HG02759 (cell line): ENCODE results near the gene DIS3L2.
"Not testable (repeated sequence)": the region's sequence is repeated elsewhere in the genome, so short reads cannot be mapped to it uniquely, and the experiment has no call there.

Source experiments
- ATAC-seq: cut with Tn5 transposase; IDR thresholded peaks from one replicate; pipeline ENCODE4 v1.9.1; 2021; ENCODE audit warnings: mild to moderate bottlenecking, moderate library complexity; ENCODE audit not compliant: unreplicated experiment

DIS3L2 gene

DNA sequence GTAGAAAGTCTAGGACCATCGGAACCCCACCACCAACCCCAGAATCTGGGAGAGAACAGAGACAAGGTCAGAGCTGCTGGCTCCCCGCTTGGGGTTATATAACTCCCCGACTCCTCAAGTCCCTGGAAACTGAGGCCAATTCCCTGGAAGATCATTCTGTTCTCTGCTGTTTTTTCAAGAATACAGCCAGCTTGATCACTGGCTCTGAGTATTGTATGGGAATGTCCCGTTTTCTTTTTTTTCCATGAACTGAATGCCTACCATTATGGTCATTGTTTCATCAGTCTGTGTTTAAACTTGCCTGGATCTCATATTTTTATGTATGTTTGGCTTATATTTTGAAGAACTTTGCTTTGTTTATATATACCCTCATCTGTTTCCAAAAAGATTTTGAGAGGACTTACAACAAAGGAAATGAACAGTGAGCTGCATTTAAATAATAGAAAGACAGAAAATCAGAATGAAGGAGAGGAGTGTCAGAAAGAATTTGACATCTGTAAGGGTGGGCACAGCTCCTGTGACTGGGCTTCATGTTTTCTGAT is 327.0 kb downstream of the DIS3L2 start:
- no peak for ATAC-seq

DNA sequence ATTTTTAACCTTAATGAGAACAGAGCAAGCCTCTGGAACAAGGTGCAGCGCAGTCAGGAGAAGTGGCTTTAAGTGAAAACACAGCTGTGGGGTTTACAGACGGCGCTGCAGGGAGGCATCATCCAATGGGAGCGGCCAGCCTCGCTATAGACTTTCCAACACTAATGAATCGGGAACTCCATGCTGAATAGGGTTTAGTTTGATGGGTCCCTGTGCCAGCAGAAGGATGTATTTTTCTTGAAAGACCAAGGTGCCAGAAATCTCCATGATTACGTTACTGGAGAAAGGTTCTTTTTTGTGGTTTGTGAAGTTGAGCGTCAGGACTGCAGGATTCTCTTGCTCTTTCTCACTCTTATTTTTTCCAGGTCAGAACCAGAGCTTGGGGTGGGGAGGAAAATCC is 329.2 kb downstream of the DIS3L2 start:
- no peak for ATAC-seq

GRCh38 chr2:232291343-232291742 is 329.8 kb downstream of the DIS3L2 start:
- no peak for ATAC-seq

DNA sequence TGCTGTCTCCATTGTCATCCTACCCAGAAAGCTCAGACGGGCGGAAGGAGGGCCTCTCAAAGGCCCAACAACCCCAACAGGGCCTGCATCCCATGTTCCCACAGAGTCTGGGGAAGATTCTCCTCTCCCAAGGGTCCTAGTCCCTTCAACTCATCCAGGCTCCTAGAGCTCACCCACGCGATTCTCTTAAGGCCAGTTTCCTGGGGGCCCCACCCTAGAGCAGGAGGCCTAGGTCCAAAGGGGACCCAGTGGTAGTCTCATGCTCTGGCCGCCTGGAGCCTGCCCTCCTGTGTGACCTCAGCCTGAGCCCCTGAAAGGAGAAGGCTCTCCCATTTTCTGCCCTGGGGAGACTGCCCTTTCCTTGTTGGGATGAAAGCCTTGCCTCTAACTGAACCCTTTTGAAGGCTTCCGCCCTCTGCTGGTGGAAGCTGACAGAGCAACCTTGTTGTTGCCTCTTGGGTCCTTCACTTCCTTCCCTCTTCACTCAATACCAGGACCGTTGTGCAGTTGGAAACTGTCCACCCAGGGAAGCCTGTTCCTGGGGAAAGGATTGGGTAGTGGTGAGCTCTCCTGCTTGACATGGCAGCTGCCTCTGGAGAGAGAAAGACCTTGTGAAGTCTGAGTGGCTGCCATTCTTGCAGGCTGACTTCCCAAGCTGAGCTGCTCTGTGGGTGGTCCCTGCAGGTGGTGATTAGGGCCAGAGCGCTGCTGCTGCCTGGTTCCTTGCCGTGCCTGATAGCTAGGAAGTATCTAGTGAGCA is 331.1 kb downstream of the DIS3L2 start:
- ATAC-seq = no peak

DNA sequence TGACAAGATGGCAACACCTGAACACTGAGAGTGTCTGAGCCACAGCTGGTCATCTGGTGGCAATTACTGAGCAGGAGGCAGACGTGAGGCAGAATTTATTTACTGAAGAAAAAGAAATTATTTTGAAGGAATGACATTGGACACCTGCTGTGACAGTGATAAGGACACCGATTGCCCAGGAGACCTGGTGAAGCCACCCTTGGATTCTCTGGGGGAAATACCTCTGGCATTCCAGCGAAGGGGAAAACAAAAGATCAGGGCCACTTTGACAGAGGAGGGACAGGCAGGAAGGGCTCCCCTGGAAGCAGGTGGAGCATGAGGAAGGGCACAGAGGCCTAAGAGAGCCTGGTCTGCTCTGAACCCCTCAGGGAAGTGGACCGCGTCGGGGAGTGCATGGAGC is 331.7 kb downstream of the DIS3L2 start:
- no peak for ATAC-seq

DNA sequence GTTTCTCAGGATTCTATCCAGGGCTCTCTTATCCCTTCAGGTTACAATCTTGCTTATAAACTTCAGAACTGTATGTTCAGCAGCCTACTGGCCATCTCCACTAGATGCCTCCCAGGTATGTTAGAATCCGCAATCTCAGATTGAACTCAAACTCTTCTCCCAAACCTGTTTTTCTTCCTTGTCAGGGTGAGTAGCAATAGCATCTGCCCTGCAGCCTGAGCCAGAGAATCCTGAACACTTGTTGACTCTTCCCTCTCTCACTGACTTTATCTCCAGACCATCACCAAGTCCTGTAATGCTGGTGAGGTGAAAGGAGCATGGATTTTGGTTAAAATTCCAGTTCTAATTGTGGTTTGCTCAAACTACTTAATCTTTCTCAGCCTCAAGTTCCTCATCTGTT is 334.5 kb downstream of the DIS3L2 start:
- ATAC-seq = no peak

- ATAC-seq = no peak
These were observed 335.4 kb downstream of the DIS3L2 start for GRCh38 chr2:232296776-232297525.

DNA sequence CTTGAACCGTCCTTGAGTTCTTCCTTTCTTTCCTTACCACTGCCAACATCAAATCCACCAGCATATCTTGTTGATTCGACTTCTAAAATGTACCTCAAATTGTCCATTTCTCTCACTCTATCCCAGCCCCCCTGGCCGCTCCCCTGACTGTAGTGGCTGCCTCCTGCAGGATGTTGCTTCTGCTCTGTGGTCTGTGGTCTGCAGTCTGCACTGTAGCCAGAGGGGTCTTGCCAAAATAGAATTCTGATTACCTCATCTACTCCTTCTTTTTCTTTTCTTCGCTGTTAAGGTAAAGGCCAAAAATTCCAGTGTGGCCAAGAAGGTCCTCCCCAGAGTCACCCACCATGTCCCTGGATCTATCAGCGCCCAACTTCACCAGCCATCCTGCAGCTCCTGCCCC is 337.6 kb downstream of the DIS3L2 start:
- no peak for ATAC-seq

DNA sequence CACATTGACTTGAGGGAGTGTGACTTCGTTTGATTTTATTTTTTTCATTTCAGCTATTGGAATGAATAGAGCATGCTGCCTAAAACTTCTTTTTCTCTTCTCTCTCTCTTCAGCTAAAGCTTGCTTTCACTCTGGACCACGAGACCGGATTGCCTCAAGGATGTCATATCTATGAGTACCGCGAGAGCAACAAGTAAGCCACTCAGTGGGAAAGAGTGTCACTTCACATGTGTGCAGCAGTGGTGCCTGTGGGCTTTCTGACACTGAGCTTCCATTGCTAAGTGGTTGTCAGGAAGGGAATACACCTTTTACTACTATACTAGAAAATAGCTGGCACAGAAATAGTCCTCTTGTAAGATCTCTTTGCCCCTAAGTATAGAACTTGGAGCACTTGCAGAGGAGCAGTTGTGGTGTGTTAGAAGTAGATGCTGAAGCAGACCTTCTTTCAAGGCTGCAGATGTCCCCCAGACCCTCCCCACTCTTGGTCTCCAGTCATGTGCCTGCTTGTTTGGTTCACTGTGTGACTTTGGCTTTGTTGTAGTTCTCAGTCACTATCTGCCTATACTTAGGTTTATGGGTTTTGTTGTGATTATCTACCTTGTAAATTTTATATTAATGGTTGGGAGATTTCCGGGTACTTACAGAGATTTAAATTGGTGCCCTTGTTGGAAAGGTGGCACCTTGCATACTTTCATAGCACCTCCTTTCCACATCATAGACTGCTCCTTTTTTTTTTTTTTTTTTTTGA is 338.6 kb downstream of the DIS3L2 start:
- ATAC-seq = no peak

- no peak for ATAC-seq
These were observed 339.4 kb downstream of the DIS3L2 start for GRCh38 chr2:232300894-232301387.

- no peak for ATAC-seq
These were observed 342.7 kb downstream of the DIS3L2 start for GRCh38 chr2:232304236-232304635.

GRCh38 chr2:232306741-232307305 is 345.3 kb downstream of the DIS3L2 start:
- ATAC-seq = no peak

- ATAC-seq = no peak
These were observed 346.3 kb downstream of the DIS3L2 start for GRCh38 chr2:232307854-232308253.

DNA sequence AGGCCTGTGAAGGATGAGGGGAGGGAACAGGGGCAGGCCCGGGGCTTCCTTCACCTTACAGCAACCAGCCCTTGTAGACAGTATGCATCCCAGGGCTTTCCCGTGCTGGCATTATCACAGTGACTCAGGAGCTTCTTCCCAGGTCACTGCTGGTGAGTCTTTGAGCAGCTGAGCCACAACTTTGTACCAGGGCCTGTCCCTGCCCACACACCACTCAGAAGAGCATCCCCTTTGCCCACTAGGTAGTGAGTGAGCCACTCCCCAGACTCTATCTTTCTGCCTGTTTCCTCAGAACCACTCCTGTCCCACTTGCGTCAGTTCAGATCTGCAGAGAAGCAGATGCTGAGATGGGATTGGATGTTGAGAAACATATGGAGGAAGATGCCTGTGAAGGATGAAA is 347.5 kb downstream of the DIS3L2 start:
- ATAC-seq = no peak

- ATAC-seq = no peak
These were observed 348.1 kb downstream of the DIS3L2 start for GRCh38 chr2:232309592-232309991.

DNA sequence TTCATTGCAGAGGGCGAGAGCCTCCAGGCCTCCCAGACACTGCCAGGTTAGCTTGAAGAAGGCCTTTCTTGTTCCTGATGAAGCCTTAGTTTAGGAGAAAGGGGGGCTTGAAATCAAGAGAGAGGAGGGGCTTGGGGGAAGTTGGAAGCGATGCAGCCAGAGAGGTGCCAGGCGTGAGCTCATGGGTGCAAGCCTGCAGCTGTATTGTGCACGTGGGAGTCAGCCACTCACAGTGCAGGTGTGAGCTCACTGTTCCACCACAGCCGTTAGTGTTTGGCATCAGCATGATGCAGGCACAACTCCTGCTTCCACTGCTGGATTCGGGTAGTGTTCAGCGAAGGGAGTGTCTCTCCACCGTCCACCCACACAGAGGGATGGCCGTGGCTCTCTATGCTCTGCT is 348.6 kb downstream of the DIS3L2 start:
- ATAC-seq = no peak

GRCh38 chr2:232310696-232311095 is 349.2 kb downstream of the DIS3L2 start:
- no peak for ATAC-seq

DNA sequence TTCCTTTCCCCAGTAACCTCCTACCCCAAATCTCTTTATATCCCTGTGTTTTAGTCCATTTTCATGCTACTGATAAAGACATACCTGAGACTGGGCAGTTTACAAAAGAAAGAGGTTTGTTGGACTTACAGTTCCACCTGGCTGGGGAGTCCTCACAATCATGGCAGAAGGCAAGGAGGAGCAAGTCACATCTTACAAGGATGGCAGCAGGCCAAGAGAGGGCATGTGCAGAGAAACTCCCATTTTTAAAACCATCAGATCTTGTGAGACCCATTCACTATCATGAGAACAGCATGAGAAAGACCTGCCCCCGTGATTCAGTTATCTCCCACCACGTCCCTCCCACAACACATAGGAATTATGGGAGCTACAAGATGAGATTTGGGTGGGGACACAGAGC is 352.1 kb downstream of the DIS3L2 start:
- not testable (repeated sequence) for ATAC-seq

DNA sequence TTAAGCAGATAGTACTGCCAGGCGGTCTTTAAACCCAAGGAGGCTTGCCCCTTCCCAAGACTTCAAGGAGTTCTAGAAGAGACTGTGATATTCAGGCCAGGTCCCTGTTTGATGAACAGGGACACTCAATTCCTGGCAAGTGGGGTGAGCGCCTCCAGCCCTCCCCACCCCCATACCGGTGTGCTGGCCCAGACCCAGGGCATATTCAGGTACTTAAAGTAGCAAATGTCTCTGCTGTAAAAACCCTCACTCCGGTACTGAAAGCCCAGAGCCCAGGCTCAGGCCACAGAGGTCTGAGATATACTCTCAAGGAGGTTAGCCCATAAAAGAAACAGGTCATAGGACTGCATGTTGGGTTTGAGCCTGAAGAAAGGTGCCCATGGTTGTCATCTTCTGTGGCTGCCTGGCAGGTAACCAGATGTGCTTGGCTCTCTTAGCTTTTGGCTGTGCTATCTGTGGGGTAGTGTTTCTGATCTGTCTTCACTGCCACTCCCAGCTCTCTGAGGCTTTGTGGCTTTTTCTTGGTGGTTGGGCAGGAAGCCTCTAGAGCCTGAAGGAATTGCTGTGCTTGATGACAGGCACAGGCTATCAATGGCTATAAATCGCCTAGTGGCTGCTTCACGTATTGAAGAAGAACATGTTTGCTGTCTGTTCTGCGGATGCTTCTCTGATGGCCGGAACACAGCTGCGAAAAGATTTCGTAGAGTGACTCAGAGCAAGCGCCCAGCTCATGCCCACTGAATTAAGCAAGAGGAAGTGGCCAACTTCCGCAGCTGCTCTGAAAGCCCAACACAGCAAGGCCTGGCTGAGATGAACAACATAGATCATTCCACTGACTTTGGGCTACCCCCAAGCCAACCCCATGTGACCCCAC is 353.8 kb downstream of the DIS3L2 start:
- peak; percentile 89 for ATAC-seq

DNA sequence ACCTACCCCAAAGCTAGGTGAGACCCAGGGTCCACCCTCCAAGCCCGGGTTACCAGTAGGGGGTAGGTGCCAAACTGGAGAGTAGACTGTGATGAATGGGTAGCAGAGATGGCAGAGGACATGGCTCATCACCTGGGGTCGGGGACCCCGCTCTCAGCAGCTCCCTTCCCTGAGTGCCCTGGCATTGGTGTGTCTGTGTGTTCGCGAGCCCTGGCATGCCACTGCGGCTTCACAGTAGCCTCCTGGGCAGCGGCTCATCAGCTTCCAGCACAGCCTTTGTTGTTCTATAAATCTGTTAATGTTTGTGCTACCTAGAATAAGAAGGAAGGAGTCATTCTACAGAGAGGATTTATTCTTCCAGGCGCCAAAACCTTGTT is 354.4 kb downstream of the DIS3L2 start:
- no peak for ATAC-seq
